ENCODE measurements around the gene HOXA3.

Gene HOXA3

DNA sequence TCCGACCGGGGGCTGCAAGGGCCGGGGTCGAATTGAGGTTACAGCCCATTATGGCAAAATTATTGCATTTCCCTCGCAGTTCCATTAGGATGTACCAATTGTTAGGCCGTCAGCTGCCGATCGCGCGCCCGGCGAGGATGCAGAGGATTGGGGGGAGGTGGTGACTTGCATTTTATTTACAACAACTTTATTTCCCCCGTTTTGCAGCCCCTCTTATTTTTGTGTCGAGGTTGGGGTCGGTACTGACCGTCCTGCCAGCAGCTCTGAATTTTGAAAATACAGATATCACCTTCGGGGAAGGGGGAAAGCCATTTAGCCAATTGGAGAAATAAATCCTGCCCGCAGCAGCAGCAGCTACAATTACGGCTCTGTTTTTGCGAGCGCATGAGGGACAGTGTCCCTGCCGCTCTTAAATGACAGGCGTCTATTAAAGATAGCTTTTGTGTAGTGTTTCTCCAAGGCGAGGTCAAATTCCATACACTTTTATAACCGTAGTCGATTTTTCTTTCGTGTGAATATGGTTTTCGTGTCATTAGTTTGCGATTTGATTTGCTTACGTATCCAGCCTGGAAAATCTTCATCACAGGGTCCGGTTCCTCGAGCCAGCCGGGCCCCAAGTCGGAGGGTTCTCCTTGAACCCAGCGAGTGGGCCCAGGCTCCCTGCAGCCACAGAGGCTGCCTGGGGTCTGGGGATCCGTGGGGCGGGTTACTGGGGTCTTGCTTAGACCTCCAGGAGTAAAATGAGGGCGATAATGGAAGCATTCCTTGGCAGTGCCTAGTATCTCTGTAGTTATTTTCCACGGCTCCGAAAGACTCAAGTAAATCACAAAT is 8.2 kb downstream of the HOXA3 start:
- no peak for DNase-seq (ENCODE audit: low read depth in 3 of 3)

- no peak for DNase-seq (ENCODE audit: low read depth in 3 of 3)
These were observed 9.1 kb downstream of the HOXA3 start, which contains the start of gene HOXA5 for GRCh38 chr7:27143023-27143949. HOXA5 (minus strand) TSS chr7:27143681; CDS start chr7:27143607, 74 bp downstream.

GRCh38 chr7:27142580-27143022 is 9.8 kb downstream of the HOXA3 start:
- DNase-seq (ENCODE audit: low read depth in 3 of 3) = no peak

GRCh38 chr7:27141923-27142579 is 10.3 kb downstream of the HOXA3 start:
- no peak for DNase-seq (ENCODE audit: low read depth in 3 of 3)

DNA sequence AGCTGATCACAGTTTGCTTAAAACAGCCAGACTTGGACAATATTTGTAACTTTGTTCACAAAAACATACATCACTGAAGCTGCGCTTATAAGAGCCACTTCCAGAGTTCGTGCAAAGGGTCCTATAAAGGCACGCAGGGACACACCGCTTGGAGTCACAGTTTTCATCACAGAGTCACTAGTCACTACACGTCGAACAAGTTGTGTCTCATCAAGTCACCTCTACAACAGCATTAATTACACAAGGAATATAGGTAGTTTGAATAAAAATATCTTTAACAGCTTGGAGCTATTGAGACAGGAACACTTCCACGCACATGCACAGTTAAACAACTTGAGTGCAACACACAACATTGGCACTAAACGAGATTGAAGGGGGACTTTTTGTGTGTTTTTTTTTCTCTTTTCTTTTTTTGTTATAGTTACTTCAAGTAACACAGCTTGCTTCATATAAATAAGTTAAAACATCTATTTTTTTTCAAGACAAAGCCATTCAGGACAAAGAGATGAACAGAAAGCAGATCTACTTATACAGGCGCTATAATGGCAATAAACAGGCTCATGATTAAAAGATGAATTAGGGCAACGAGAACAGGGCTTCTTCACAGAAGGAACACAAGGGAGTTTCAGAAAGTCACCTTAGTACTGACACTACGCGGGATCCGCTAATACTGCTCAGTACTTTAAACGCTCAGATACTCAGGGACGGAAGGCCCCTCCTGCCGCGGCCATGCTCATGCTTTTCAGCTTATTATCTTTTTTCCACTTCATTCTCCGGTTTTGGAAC is 11.1 kb downstream of the HOXA3 start:
- no peak for DNase-seq (ENCODE audit: low read depth in 3 of 3)

GRCh38 chr7:27140126-27140857 is 12.1 kb downstream of the HOXA3 start:
- DNase-seq (ENCODE audit: low read depth in 3 of 3) = no peak

DNA sequence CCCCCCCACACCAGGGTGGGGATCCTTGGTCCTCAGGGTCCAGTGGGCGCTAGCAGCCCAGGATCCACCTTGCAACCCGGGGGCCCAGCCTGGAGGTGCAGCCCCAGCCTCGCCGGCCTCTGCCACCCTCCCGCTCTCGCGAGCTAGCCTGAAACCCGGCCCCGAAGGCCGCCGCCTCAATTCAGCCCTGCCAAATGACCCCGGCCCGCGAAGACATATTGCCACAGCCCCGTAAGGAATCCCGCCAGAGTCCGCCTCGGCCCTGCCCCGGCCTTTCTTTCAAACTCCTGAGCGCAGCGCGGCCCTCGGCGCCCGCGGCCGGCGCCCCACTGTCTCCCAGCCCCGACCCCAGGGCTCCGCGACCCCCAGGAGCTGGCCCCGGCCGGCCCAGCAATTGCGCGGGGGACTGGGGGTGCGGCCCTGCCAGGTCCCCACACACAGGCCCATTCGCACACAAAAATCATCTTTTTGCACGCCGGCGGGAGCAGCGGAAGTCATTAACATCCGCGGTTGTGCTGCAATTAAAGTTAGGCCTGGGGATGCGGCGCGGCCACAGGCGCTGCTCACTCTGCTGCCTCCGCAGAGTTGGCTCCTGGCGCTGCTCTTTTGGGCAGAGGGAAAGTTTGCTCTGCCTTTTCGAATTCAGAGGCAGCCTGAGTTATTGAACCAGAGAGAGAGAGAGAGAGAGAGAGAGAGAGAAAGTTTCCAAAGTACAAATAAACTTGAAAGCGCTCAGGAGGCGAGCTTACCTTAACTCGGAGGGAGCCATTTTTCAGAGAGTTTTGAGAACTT is 12.9 kb downstream of the HOXA3 start:
- DNase-seq (ENCODE audit: low read depth in 3 of 3) = no peak

- no peak for DNase-seq (ENCODE audit: low read depth in 3 of 3)
These were observed 13.4 kb downstream of the HOXA3 start for GRCh38 chr7:27138985-27139333.

DNA sequence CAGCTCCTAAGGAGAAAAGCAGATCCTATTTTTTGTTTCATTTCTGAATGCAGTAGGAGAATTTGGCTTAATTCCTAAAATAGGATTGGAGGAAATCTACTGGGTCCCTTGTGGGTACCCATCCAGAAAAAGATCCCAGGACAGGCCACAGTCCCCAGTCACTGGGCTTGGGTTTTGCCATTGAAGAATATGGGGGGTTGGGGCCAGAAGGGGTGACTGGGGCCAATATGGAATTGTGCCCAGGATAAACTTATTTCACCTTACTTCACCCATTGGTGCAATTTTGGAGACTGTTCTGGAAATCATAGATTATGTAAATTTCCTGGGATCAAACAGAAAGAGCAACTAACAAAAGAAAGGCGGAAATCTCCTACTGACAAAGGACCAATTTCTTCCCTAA is 13.9 kb downstream of the HOXA3 start:
- DNase-seq (ENCODE audit: low read depth in 3 of 3) = no peak

- DNase-seq (ENCODE audit: low read depth in 3 of 3) = no peak
These were observed 14.6 kb downstream of the HOXA3 start for GRCh38 chr7:27137640-27138315.

- no peak for DNase-seq (ENCODE audit: low read depth in 3 of 3)
These were observed 18.0 kb downstream of the HOXA3 start for GRCh38 chr7:27134392-27134791.

- no peak for DNase-seq (ENCODE audit: low read depth in 3 of 3)
These were observed 18.8 kb downstream of the HOXA3 start for GRCh38 chr7:27133409-27134231.

- DNase-seq (ENCODE audit: low read depth in 3 of 3) = no peak
These were observed 19.4 kb downstream of the HOXA3 start for GRCh38 chr7:27132978-27133377.

DNA sequence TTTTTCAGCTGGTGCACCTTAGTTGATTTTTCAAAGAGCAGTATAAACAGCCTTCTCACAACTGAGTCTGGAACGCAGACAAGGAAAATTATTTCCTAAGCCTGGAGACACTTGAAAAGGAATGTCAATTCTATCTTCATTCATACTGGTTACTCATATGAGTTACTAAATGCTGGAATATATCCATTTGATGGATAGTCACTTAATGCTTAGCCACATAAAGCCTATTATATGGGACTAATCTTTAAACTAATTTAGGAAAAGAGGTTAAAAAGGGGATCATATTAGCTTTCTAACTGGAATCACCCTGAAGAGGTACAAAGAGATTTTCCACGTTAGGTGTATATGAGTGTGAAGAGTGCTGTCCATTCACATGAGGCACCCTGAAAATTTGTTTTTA is 20.2 kb downstream of the HOXA3 start:
- no peak for DNase-seq (ENCODE audit: low read depth in 3 of 3)

DNA sequence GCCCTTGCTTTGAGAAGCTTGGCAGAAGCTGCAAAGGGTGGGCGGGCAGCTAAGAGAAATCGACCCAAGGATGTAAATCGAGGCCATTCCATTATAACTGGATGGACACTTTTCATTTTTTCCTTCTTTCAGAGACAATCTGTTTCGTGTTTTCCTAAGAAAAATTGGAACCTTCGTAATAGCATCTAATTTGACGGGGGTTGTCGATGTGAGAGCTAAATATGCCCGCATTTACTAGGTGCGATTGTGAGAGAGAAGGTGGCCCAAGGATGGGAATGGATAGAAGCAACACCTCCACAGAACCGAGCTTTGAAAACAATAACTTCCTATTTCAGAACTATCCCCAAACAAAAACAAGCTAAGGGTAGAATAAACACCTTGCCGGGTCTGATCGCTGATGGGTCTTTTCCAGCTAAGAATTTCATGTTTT is 21.0 kb downstream of the HOXA3 start:
- no peak for DNase-seq (ENCODE audit: low read depth in 3 of 3)

DNA sequence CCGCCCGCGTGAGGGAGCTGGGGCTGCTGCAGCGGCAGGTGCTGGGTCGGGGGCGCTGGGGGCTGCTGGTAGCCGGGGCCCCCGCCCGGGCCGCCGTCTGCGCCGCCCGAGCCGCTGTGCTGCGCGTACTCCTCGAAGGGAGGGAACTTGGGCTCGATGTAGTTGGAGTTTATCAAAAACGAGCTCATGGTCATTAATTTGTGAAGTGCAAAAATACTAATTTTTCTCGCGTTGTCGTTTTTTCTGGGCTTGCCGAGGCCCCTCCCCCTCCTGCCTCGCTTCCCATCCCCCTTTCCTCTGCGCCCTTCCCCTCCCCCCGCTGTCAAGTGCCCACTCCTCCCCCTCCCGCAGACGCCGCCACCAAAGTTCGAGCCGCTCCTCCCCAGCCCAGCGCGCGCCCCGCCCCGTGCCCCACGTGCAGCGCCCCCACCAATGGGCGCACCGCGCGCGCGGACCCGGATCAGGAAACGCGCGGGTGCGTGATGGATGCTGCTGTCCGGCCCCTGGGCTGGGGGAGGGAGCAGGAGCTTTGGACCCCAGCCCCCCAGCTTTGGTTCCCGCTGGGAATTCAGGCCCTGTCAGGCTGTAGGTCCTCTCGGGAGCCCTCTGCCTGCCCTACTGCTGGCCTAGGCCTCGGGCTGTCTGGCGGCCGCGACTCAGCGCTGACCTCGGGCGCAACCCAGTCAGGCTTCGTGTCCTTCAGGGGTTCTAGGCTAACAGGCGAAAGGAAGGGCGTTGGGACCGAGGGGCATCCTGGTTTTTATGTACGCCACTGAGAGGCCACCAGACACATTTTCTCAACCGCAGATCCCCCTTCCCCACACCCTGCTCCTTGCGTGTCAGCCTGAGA is 21.6 kb downstream of the HOXA3 start, which contains the start of gene HOXA4:
HOXA4 (minus strand) TSS at position 218 of the 850 bp plus-strand sequence; CDS start at position 194, 24 bp downstream.
- DNase-seq (ENCODE audit: low read depth in 3 of 3) = peak; percentile 40 to 63 (median 55)
